NCI-H524 (cell line): Measurements from ENCODE around the gene MEF2D.

Source experiments
- DNase-seq, 2 experiments: peaks; one replicate each; lab custom pipeline; 2025; lab: John Stamatoyannopoulos, UW

MEF2D gene

GRCh38 chr1:156500793-156501506 lies 375 bp upstream of the MEF2D start:
- peak; percentile 74 to 89 for DNase-seq

- peak; percentile 54 to 61 for DNase-seq
Measured at GRCh38 chr1:156499842-156500542, 583 bp downstream of the MEF2D start.

- peak in 1 of 2 experiments; percentile 17 for DNase-seq
Measured at GRCh38 chr1:156499194-156499841, 1.3 kb downstream of the MEF2D start.

GRCh38 chr1:156498432-156499193 lies 2.0 kb downstream of the MEF2D start:
- no peak for DNase-seq

- peak in 1 of 2 experiments; percentile 20 for DNase-seq
Measured at GRCh38 chr1:156497743-156498431, 2.7 kb downstream of the MEF2D start.

GRCh38 chr1:156497078-156497742 lies 3.4 kb downstream of the MEF2D start:
- DNase-seq, result no peak

GRCh38 chr1:156496211-156496761 lies 4.3 kb downstream of the MEF2D start:
- DNase-seq, result peak; percentile 75 to 82

- no peak for DNase-seq
Measured at GRCh38 chr1:156495401-156496140, 5.0 kb downstream of the MEF2D start.

- no peak for DNase-seq
Measured at GRCh38 chr1:156494309-156494895, 6.2 kb downstream of the MEF2D start.

GRCh38 chr1:156493742-156494141 lies 6.8 kb downstream of the MEF2D start:
- DNase-seq, result peak; percentile 29 to 44

GRCh38 chr1:156493154-156493631 lies 7.4 kb downstream of the MEF2D start:
- DNase-seq, result peak; percentile 26 to 54

GRCh38 chr1:156492591-156493080 lies 7.9 kb downstream of the MEF2D start:
- no peak for DNase-seq

- DNase-seq, result no peak
Measured at GRCh38 chr1:156492013-156492590, 8.5 kb downstream of the MEF2D start.

GRCh38 chr1:156491151-156491949 lies 9.2 kb downstream of the MEF2D start:
- DNase-seq, result peak in 1 of 2 experiments; percentile 36

GRCh38 chr1:156490401-156491032 lies 10.1 kb downstream of the MEF2D start:
- DNase-seq, result peak in 1 of 2 experiments; percentile 28

- no peak for DNase-seq
Measured at GRCh38 chr1:156489935-156490293, 10.7 kb downstream of the MEF2D start.

- DNase-seq, result peak; percentile 93 to 96
Measured at GRCh38 chr1:156489166-156489934, 11.2 kb downstream of the MEF2D start.
